NCI-H748 (cell line): Measurements from ENCODE around the gene TMEM151A.
"Not testable (repeated sequence)": the region's sequence is repeated elsewhere in the genome, so short reads cannot be mapped to it uniquely, and the experiment has no call there.

Source experiments
- DNase-seq: peaks from one replicate; lab custom pipeline; 2025; ENCODE audit not compliant: unreplicated experiment; lab: John Stamatoyannopoulos, UW

TMEM151A gene

GRCh38 chr11:66267039-66267378 is 24.7 kb upstream of the TMEM151A start:
- no peak for DNase-seq

GRCh38 chr11:66267379-66268243 is 24.1 kb upstream of the TMEM151A start:
- DNase-seq, result peak; percentile 81

DNA sequence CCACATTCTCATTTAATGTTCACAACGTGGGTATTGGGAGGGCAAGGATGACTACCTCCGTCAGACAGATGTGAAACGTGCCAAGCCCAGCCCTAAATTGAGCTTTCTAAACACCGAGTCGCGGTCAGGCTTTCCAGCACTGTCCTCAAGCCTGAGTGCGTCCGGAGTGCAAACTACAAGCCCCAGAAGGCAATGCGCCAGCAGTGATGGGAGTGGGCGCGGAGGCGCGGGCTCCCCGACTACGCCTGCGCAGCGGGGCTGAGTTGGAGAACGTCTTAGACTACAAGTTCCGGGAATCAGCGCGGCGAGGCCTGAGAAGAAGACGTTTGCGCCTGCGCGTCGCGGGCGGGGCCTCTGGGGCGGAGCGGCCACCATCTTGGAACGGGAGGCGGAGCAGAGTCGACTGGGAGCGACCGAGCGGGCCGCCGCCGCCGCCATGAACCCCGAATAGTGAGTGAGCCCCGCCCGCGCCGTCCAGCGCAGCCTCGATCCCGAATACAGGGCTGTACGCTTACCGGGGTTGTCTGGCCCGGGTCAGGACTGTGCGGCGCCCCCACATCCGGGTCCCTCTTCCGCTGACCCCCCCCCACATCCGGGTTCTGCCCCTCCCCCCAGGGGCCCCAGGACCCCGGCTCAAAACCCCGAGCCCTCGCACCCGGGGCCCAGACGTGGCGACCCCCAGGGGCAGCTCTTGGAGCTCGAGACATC is 23.3 kb upstream of the TMEM151A start, which contains the start of gene RAB1B:
RAB1B (plus strand) TSS at position 396 of the 708 bp plus-strand sequence; CDS start at position 437, 41 bp downstream.
- DNase-seq, result peak; percentile 99

GRCh38 chr11:66268952-66269905 is 22.5 kb upstream of the TMEM151A start:
- DNase-seq, result peak; percentile 51

- DNase-seq, result no peak
Measured at GRCh38 chr11:66271816-66272215, 19.9 kb upstream of the TMEM151A start.

DNA sequence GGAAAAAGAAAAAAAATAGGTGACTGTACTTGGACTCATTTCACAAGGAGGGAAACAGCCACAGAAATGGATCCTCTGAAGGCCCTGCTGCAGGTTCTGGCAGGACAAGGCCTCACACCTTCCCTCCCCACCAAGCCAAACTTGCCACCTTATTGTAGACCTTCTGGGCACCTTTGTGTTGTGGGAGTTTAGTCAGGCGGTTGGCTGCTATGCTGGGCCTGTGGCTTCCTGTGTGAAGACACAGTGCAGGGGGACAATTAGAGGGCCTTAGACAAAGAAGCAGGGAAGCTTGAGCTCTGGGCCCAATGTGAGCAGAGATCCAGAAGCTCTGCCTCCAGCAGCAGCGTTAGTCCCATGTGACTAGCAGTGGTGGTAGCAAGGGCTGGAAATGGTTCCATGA is 19.1 kb upstream of the TMEM151A start:
- no peak for DNase-seq

- no peak for DNase-seq
Measured at GRCh38 chr11:66274219-66274618, 17.5 kb upstream of the TMEM151A start.

- DNase-seq, result no peak
Measured at GRCh38 chr11:66275396-66275795, 16.3 kb upstream of the TMEM151A start.

DNA sequence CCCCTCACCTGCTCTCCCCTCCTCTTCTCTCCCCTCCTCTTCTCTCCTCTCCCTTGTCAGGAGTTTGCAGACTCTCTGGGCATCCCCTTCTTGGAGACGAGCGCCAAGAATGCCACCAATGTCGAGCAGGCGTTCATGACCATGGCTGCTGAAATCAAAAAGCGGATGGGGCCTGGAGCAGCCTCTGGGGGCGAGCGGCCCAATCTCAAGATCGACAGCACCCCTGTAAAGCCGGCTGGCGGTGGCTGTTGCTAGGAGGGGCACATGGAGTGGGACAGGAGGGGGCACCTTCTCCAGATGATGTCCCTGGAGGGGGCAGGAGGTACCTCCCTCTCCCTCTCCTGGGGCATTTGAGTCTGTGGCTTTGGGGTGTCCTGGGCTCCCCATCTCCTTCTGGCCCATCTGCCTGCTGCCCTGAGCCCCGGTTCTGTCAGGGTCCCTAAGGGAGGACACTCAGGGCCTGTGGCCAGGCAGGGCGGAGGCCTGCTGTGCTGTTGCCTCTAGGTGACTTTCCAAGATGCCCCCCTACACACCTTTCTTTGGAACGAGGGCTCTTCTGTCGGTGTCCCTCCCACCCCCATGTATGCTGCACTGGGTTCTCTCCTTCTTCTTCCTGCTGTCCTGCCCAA is 15.6 kb upstream of the TMEM151A start:
- no peak for DNase-seq

DNA sequence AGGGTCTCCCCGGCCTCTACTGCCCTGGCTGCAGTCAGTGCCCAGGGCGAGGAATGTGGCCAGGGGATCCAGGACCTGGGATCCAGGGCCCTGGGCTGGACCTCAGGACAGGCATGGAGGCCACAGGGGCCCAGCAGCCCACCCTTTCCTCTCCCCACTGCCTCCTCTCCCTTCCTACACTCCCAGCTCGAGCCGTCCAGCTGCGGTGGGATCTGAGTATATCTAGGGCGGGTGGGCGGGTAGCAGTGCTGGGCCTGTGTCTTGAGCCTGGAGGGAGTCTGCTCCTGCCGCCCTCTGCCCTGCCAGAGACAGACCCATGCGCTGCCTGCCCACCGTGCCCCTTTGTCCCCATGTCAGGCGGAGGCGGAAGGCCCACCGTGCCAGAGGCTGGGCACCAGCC is 15.1 kb upstream of the TMEM151A start:
- not testable (repeated sequence) for DNase-seq

GRCh38 chr11:66277064-66277463 is 14.6 kb upstream of the TMEM151A start:
- not testable (repeated sequence) for DNase-seq

DNA sequence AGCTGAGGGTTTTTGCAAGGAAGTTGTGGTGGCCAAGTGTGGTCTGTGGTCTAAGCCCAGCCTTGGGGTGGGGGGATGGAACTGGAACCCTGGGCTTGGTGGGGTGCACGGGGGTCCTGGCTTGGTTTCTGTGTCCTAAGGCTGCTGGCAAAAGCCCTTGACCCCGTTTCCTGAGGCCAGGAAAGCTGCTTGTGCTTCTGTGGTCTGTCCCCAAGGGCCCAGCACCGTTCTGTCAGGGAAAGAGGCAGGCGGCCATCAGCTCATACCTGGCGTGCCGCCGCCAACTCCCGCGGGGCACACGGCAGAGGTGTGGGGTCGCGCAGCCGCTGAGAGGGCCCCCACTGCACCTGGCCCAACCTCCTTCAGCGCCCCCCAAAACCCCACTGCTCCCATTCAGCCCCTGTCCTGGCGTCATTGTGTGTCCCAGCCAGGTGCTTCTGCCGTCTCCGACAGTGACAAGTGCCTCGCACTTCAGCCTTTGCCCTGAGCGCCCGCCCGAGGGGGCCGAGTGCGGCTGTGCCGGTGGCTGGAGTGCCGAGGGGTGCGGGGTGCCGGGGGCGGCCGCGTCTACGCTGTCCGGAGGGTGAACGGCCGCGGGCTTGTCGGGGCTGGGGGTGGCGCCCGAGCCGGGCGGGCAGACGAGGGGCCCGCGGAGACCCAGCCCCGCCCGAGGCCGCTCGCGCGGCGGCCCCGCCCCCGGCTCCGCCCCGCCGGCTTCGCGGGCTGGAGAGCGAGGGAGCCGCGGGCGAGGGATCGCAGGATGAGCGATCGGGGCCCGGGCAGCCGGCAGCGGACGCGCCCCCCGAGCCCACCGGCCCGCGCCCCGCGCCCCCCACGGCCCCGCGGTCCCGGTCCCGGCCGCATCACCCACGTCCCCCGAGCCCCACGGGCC is 14.0 kb upstream of the TMEM151A start, which contains the start of gene CNIH2:
CNIH2 (plus strand) TSS at position 705 of the 892 bp plus-strand sequence. CDS start 282 bp downstream, outside the sequence.
- peak; percentile 66 for DNase-seq

GRCh38 chr11:66278363-66279091 is 13.2 kb upstream of the TMEM151A start:
- peak; percentile 65 for DNase-seq

DNA sequence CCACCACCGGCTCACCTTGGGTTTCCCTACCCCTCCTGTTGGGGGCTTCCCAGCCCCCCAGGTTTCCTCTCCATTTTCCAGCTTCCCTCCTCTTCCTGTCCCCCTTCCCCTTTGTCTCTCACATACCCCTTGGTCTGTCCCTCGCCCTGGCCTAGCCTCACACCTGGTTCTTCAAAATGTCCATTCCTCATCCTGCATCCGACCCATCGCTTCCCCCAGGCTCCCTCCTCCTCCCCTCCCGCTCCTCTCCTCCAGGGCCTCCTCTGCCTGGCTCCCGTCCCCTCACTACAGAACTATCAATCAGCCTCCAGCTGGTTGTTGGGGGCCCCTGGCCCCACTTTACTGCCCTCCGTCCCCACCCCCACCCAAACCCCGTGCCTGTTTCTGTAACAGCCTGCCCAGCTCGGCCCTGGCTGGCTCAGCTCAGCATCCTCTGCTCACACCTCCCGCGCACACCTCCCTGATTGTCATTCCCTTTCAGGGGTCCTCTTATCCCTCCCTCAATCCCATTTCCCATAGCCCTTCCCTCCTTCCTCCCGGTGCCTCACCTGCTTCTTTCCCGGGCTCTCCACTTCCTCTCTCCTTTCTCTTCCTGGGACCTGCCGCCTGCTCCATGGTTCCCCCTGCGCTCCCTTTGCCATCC is 12.5 kb upstream of the TMEM151A start:
- DNase-seq, result peak; percentile 40

GRCh38 chr11:66280428-66280827 is 11.3 kb upstream of the TMEM151A start:
- peak; percentile 26 for DNase-seq

- DNase-seq, result no peak
Measured at GRCh38 chr11:66281001-66281400, 10.7 kb upstream of the TMEM151A start.

GRCh38 chr11:66281776-66282467 is 9.8 kb upstream of the TMEM151A start:
- DNase-seq, result no peak
